HG03196 (cell line): ENCODE results near the gene MGAT5.

Source experiments
- ATAC-seq: cut with Tn5 transposase; IDR thresholded peaks from one replicate; pipeline ENCODE4 v1.9.1; 2021; ENCODE audit not compliant: unreplicated experiment

MGAT5 gene

DNA sequence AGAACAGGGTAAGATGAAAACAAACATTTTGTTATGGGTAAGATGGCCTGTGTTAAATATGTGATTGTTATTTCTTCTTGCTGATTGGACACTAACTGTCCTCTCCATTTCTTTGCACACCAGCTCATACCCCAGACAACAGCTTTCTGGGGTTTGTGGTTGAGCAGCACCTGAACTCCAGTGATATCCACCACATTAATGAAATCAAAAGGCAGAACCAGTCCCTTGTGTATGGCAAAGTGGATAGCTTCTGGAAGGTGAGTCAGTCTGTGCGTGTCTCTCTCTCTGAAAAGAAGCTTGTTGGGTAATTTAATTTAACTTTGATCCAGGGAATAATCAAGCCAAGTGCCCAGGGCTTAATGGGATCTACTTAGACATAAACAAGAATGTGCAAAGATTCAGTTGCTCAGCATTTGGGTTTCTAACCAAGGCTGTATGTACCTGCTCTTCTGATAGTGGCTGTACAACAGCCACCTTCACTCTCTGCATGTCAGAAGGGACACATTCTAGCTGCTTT, 108.3 kb downstream of the MGAT5 start:
- ATAC-seq = no peak

DNA sequence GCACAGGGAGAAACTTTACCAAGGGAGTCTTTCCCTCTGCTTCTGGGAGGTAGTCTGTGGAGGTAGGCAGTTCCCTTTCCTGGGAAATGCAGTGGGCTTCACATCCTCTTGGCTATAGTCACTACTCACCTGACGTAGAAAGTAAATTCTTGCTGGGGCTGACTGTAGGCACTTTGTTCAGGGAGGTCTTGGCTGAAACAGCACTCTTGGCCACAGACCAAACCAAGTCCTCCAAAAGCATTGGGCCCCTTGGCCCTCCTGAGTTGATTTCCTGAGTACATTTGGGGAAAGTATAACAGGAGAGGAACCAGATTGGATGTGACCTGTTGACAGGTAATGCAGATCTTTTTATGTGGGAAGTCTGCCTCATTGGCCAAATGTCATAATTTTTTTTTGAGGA, 108.9 kb downstream of the MGAT5 start:
- no peak for ATAC-seq

DNA sequence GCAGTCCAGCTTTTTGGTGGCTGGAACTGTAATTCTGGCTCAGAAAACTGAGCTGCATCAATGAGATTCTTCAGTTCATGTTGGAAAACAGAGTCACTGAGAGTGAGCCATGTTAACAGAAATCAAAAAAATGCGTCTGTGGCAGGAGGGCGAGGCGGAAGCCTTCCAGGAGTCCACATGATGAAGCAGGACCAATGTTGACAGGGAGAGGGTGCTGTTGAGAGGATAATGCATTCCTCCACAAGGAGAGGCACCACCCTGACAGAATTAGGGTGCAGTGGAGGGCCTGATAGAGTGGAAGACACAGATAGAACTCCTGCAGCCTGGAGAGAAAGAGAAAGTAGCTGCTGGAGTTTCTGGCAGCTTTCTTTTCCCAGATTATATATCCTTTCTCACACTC, 111.5 kb downstream of the MGAT5 start:
- ATAC-seq = no peak

DNA sequence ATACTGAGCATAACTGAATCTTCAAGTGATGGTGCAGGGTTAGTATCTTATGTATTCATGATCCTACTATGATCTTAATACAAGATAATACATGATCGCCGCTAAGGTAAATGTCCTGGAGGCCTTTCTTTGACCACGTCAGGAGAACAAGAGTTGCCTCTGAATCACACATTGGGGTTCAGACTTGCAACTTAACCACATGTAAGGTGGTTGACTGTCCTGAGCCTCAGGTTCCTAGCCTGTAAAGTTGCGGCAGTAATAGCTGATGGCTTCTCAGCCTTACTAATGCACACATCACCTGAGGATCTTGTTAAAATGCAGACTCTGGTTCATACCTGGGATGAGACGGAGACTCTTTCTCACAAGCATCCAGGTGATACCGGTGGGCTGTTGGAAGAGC, 112.5 kb downstream of the MGAT5 start:
- ATAC-seq = no peak

DNA sequence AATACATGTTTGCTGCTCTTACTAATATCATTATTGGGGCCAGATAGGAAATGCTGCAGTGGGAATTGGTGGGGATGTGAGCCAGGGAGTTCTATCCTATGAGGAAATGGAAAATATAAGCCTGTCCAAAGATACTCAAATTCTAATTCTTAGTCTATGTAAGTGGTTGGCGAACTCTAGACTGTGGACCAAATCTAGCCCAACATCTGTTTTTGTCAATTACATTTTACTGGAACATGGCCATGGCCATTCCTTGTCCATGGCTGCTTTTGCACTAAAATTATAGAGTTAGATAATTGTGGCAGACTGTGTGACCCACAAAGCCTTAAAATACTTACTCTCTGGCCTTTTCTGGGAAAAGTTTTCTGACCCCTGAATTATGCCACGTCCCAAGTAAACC, 113.3 kb downstream of the MGAT5 start:
- ATAC-seq = no peak

DNA sequence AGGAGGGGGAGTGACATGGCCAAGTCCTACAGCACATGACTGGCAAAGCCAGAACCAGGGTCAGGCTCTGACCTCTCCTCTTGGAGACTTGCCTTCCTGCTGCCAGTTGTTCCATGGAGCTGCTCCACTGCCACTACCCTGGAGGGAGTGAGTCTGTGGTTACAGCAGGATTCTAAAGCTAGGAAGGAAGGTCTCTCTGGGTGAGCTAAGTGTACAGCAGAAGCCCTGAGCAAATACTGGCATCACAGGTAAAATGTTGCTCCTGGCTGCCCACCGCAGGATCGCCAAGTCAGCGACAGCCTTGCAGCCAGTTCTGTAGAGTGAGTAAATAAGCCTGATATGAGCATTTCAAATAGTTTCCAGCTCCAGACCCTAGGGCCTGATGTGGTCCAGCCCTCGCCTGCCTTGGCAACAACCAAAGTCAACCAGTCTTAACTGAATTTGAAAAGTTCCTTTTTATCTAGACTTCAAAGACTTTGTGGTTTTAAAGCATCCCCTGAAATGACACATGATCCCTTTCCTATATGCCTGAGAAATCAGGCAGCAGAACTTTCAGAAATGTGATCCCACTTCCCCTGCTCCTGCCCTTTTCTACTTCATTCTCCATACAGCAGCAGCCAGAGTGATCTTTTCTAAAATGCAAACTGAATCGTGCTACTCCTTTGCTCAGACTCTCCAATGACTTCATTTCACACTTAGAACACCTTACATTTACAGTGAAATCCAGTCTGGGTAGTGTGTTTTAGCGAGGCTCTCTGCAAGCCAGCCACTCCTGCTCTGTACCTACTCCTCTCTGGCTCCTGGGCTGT, 114.3 kb downstream of the MGAT5 start:
- ATAC-seq = no peak

DNA sequence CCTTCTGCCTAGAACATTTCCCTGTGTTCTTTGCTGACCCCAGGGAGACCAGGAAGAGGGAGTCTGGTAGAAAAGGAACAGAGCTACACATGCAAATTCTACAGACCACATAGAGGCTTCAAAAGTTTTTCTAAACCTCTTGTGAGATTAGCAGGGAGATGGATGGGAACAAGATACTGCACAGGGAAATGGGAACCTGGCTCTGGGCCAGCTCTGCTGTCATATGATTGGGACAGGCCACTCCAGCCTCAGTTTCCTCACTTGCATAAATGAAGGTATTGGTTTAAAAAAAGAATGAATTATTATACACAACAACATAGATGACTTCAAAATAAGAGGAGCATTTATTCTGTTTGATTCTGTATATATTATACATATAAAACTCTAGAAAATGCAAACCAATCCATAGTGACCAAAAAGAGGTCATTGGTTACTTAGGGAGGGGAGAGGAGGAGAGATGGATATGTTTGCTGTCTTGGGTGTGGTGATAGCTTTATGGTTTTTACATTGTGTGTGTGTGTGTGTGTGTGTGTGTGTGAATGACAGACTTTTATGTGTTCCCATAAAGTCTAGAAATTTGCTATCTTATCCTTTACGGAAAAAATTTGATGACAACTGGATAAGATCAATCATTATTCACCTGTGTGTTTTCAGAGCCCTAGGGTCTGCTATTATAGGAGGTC, 115.5 kb downstream of the MGAT5 start:
- no peak for ATAC-seq

DNA sequence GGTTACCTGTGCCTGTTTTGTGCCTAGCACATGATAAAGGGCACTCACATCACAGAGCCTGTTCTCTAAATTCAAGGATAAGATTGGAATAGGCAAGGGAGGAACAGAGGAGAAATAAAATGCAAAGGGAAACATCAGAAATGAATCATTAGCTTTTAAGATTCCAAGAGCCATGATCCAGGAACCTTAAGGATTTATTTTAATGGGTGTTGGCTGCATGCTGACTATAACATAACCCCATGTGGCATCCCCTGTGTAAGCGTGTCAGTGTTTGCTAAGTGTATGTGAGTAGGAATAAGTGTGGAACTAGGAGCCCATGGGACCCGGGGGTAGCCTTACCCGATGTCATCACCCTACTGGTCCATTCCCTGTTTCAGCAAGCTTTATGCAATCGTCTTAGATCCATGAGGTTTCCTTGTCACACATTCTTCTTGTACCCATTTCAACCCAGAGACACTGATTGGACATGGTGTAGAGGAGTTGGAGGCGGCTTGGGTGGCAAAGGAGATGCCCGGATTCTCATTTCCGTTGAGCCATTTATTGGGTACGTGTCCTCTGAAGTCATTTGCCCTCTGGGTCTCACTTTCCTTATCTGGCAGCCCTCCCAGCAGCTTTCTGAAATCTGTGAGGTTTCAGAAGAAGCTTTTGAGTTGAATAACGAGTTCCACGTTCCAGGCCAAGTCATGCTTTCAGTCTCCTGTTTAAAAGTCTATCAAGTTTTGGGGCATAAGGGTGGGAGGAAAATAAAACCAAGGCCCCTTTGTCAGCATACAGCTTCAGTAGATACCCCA, 117.0 kb downstream of the MGAT5 start:
- no peak for ATAC-seq

DNA sequence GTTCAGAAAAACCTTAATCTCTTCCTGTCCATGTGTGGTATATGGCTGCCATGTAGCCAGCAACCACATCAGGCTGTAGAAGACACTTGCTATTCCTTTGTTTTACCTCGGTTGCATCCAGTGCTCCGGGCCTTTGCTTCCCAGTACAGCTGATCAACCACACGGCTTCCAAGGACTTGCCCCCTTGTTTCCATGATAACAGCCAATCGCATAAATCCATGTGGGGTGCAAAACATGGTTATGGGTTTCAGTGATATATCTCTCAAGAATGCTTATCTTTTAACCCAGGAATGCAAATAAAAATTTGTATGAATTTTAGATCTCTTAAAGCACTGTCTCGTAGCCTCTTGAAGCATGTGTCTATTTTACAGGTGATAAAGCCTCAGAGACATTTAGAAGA, 118.3 kb downstream of the MGAT5 start:
- ATAC-seq = no peak

DNA sequence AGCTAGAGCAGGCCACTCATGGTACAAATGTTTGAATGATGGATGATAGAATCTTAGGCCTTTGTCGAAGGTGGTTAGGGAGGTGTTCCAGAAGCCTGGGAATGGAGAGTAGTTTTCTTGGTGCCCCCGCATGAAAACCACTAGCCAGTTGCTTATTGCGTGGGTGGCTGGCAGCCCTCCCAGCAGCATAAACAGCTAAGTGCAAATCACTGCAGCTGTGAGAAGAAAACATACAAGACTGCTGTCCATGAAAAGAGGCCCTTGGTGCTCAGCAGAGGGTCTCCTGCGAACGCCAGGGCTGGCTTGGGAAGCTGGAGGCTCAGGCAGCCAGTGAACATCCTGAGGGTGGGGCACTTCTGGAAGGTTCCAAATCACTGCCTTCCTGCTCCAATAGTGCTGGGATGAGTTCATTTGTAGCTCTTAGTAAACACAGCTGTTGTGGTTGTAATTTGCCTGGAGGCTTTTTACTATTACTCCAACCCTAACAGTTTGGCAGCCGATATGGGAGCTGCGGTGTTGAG, 118.8 kb downstream of the MGAT5 start:
- ATAC-seq = no peak

DNA sequence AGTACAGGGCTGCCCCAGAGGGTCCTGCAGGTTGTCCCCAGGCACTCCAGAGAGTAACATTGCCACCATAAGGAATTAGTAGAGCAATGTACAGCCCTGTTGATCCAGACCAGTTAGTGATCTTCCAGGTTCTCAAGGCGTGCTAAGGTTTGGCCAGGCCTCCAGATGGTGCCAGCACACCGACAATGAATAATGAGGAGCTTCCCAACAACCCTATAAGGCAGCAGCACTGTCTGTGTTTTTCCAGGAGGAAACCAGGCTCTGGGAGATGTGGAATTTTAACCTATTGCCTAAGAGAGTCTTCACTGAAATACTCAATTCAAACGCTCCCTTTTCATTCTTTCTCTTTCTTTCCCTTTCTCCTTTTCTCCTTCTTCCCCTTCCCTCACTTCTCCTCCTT, 122.1 kb downstream of the MGAT5 start:
- no peak for ATAC-seq

DNA sequence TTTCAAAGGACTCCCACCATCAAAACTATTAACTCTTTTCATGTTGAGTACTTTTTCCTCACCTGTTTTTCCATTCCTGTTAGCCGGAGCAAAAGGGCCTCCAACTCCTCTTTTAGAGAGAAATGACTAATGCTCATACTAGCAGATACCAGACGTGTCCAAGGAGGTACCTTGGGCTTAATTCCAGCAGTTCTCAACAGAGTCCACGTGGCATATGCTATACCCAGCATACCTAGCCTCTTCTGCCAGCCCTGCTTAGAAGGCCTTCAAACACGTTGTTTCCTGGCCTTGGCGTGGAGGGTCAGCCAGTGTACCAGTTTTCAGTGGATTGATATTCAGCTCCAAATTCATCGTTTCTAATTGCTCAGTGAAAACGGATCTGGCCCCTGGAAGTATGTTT, 123.9 kb downstream of the MGAT5 start:
- ATAC-seq = no peak

DNA sequence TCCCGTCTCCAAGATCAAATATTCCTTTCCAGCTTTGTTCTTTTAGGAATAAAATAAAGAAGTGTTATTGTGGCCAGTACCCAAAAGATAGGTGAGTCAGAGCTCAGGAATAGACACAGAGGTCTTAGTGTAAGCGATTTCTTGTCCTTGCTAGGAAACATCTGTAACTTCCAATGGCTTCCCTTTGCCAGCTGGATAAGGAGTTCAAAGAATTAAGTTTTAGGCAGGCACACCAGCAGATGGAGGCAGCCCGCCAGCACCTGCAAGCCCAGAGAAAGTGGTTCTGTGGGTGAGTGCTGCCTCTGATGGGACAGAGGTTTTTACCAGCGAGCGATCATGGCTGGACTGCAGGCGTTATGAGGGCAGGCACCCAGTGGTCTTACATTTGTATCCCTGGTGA, 125.4 kb downstream of the MGAT5 start:
- ATAC-seq = no peak

DNA sequence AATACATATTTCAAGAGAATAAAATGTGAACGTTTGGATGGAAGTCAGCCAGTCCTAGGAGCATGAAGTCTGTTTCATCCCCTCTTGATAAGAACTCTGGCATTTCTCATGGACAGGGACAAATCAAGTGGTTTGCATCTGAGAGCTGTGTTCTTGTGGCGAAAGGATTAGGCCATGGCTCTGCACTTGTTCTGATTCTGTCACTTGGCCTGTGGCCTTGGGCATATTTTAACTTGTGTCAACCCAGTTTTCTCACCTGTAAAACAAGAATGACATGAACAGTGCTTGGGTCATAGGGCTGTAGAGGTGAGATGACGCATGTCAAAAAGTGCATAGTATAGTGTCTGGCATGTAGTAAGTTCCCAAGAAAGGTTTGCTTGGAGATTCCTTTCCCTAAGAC, 125.8 kb downstream of the MGAT5 start:
- ATAC-seq = no peak

DNA sequence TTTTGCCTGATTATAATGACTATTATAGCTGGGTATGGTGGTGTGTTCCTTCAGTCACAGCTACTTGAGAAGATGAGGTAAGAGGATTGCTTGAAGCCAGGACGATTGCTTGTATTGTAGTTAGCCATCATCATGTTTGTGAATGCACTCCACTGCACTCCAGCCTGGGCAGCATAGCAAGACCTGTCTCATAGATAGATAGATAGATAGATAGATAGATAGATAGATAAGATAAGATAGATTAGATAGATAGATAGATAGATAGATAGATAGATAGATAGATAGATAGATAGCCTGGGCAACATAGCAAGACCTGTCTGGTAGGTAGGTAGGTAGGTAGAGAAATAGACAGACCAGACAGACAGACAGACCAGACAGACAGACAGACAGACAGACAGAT, 127.3 kb downstream of the MGAT5 start:
- ATAC-seq = no peak

DNA sequence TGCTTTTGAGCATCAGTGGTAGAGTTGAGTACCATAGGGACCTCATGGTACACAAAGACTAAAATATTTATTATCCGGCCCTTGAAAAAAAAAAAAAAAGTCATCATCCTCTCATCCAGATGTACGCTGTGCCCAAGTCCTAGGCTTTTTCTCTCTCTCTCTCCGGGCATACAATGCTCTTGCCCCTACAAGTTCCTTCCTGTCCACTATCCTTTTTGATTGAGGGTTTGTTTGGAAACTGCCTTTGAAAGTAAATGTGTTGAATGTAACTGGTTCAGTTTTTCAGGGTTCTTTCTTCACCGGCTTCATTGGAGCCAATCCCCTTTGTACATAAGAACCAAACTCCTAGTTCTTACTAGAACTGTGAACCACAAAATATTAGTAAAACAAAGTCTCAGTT, 130.3 kb downstream of the MGAT5 start:
- no peak for ATAC-seq

DNA sequence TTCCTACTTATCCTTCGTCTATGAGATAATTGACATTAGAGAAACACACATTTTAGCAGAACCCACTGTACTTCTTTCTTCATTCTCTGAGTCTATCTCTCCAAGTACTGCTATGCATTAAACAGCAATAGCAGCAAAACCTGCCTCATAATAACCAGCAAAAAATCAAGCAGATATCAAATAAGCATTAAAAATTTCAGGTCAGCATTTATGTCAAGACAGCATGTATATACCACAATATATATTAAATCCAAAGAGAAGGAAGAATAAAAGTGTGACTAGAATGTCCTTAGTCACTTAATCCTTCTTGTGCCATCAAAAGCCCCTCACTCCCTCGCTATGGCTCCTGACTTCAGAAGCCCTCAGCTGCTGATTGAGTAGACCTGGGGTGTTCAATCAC, 131.3 kb downstream of the MGAT5 start:
- no peak for ATAC-seq

DNA sequence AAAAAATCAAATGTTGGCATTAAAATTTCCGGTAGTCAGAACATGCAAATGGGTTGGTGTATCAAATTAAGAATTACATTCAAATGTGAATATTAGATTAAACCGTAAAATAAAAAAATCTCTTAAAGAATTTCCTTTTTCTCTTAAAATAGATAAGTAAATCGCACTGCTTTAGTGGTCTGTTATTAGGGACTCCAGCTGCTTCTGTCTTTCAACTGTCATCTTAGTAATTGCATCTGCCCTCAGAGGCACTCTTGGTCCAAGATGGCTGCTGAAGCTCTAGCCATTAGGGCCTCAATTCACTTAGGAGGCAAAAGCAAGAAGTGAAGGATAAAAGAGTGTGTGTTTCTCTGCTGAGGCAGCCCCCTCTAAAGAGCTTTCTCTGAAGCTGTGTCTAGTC, 132.4 kb downstream of the MGAT5 start:
- ATAC-seq = no peak

DNA sequence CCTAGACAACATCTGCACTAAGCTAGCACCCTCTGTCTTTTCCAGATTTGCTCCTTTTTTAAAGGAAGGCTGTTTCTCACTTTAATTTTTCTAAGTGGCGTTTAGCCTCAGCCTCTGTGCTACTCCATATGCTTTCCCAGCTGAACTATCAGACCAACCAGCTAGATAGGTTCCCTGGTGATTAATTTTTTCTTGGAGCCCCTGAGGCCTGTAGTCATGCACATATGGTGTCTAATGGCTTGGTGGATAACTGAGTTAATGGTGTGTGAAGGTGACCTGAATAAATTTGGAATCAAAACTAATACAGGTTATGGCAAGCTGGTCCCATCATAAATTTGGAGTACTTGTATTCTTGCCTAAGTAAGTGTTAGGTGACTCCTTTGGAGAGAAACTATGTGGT, 135.5 kb downstream of the MGAT5 start:
- no peak for ATAC-seq

DNA sequence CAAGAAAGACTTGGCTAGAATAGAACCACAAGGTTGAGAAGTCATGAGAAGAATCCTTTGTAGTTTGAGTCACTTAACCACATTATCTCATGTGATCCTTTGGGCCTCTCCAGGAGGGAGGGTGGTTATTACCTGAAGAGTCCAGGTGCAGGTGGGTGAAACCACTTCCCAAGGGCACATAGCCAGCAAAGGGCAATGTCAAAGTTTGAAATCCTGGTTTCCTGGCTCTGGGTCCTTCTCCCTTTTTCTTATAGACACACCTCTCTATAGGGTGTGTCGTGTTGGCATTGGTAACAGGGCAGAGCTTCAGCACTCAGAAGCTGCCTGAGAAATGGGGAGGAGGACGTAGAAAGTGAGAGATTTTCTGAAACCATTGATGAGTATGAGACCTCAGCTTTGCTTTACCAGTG, 137.9 kb downstream of the MGAT5 start:
- peak; percentile 77 for ATAC-seq

DNA sequence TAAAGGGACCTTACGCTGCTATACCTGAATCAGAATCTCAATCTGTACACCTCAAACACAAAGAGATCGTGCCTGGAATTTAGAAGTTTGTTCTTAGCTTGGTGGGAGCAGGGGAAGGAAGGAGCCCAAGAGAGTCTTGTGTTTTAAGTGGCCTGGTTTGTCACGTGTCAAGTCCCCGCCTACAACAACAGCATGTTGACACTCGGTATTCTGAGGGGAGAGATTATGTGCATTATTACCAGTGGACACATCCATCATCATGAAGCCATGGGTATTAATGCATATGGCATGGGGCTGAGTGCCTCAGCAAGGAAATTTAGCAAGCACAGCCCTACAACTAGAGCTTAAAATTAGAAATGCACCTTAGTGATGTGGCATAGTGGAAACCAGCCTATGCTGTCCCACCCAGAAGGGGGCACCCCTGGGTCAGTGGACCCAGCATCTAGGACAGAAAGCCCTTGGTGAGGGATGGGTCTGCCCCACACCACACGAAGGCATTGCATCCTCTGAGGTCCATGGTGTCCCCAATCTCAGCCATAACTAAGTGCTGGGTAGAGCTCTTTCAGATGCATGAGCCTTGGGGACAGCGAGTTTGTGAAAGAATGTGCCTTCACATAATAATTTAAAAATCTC, 138.7 kb downstream of the MGAT5 start:
- ATAC-seq = no peak
